Fibroblast of skin of back (primary cell): Measurements from ENCODE around the gene ALG1L2.
A peak's percentile ranks its signal among the peaks of the same experiment; 100 is the strongest.
"Not testable (repeated sequence)": the region's sequence is repeated elsewhere in the genome, so short reads cannot be mapped to it uniquely, and the experiment has no call there.

ENCODE experiments used
- DNase-seq: peaks from one replicate; pipeline ENCODE4 v3.0.0-alpha.2; 2013

ALG1L2 gene

GRCh38 chr3:130094491-130094941, 12.9 kb downstream of the ALG1L2 start:
- not testable (repeated sequence) for DNase-seq

GRCh38 chr3:130095858-130096257, 14.2 kb downstream of the ALG1L2 start:
- not testable (repeated sequence) for DNase-seq

- DNase-seq, result not testable (repeated sequence)
Measured at GRCh38 chr3:130097096-130097495, 15.5 kb downstream of the ALG1L2 start.

GRCh38 chr3:130097690-130098638, 16.3 kb downstream of the ALG1L2 start:
- not testable (repeated sequence) for DNase-seq

GRCh38 chr3:130098639-130099385, 17.2 kb downstream of the ALG1L2 start:
- not testable (repeated sequence) for DNase-seq

GRCh38 chr3:130102545-130102944, 20.9 kb downstream of the ALG1L2 start:
- not testable (repeated sequence) for DNase-seq

GRCh38 chr3:130104191-130104590, 22.6 kb downstream of the ALG1L2 start:
- peak; percentile 46 for DNase-seq

- DNase-seq, result not testable (repeated sequence)
Measured at GRCh38 chr3:130107333-130107995, 25.8 kb downstream of the ALG1L2 start.

- not testable (repeated sequence) for DNase-seq
Measured at GRCh38 chr3:130108836-130109585, 27.4 kb downstream of the ALG1L2 start.

GRCh38 chr3:130110386-130111169, 28.9 kb downstream of the ALG1L2 start:
- peak; percentile 86 for DNase-seq

- peak; percentile 96 for DNase-seq
Measured at GRCh38 chr3:130111185-130111864, 29.7 kb downstream of the ALG1L2 start.

GRCh38 chr3:130111865-130112747, 30.5 kb downstream of the ALG1L2 start:
- DNase-seq, result peak; percentile 93

GRCh38 chr3:130112748-130113073, 31.1 kb downstream of the ALG1L2 start:
- DNase-seq, result not testable (repeated sequence)

GRCh38 chr3:130115400-130115799, 33.8 kb downstream of the ALG1L2 start:
- not testable (repeated sequence) for DNase-seq

GRCh38 chr3:130117933-130118332, 36.3 kb downstream of the ALG1L2 start:
- DNase-seq, result no peak

- DNase-seq, result not testable (repeated sequence)
Measured at GRCh38 chr3:130119824-130120223, 38.2 kb downstream of the ALG1L2 start.

GRCh38 chr3:130120291-130120690, 38.7 kb downstream of the ALG1L2 start:
- not testable (repeated sequence) for DNase-seq

- DNase-seq, result not testable (repeated sequence)
Measured at GRCh38 chr3:130122891-130123775, 41.5 kb downstream of the ALG1L2 start.
